ENCODE measurements around the gene ZNF593.

DNA sequence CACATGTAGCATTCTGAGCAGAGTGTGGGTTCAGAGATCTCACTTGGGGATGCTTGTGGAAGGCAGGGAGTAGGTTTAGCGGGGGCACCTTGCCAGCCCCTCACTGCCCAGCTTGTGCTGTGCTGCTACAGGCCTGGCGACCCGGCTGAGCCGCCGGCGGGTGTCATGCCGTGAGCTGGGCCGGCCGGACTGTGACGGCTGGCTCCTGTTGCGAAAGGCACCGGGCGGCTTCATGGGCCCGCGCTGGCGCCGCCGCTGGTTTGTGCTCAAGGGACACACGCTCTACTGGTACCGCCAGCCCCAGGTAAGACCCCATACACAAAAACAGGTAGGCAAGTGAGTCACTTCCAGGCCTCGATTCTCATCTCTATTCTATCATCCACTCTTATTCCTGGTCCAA is 15.2 kb downstream of the ZNF593 start:
- TF ChIP-seq, protein P1, sequence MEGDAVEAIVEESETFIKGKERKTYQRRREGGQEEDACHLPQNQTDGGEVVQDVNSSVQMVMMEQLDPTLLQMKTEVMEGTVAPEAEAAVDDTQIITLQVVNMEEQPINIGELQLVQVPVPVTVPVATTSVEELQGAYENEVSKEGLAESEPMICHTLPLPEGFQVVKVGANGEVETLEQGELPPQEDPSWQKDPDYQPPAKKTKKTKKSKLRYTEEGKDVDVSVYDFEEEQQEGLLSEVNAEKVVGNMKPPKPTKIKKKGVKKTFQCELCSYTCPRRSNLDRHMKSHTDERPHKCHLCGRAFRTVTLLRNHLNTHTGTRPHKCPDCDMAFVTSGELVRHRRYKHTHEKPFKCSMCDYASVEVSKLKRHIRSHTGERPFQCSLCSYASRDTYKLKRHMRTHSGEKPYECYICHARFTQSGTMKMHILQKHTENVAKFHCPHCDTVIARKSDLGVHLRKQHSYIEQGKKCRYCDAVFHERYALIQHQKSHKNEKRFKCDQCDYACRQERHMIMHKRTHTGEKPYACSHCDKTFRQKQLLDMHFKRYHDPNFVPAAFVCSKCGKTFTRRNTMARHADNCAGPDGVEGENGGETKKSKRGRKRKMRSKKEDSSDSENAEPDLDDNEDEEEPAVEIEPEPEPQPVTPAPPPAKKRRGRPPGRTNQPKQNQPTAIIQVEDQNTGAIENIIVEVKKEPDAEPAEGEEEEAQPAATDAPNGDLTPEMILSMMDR (conservative IDR thresholded peaks at IDR 0.05; ENCODE audit: low read depth, low read length): no peak
- no peak for TF ChIP-seq EZH2 (IDR thresholded peaks at IDR 0.05; ENCODE audit: borderline replicate concordance, low read depth, low read length, poor library complexity, severe bottlenecking)

Measured in A673 (cell line).